ENCODE data around the gene IRS2.

- no peak for TF ChIP-seq POLR2AphosphoS5 (IDR thresholded peaks at IDR 0.05; ENCODE audit: borderline replicate concordance, low read depth, low read length)
- no peak for TF ChIP-seq EZH2 (IDR thresholded peaks at IDR 0.05)
- TF ChIP-seq FOXP2 (optimal IDR thresholded peaks at IDR 0.05; ENCODE audit: control extremely low read depth, extremely low read length, insufficient read depth) = no peak
Observed at GRCh38 chr13:109833940-109834339, 47.6 kb upstream of the IRS2 start.
